RPMI7951 (cell line): Measurements from ENCODE around the gene GTF2F2. TPM values are rescaled to one million over a fixed set of nuclear protein-coding genes. Genes with fewer than 3 reads are reported as not detected.

ENCODE experiments used
- DNase-seq: peaks from one replicate; pipeline ENCODE4 v3.0.0-alpha.2; 2012; ENCODE audit warnings: low read depth
- total RNA-seq: library from RNA; depleted of rRNA; stranded (reverse); fragments of >200 nt; shearing (Covaris generic); gene quantifications from 2 replicates; pipeline ENCODE4 v1.2.3, GENCODE V29; 2014; rRNA removed

Gene GTF2F2
- 29.9 and 31.7 TPM in 2 replicates for total RNA-seq

GRCh38 chr13:45119991-45120864, at the start of gene GTF2F2:
Gene GTF2F2, plus strand, starts transcription at chr13:45120510. Its CDS starts 146 bp downstream, at chr13:45120656.
- peak; percentile 83 for DNase-seq

- DNase-seq: peak; percentile 2
These were observed 46.5 kb upstream of the GTF2F2 start for GRCh38 chr13:45073809-45074208.

- no peak for DNase-seq
These were observed 45.6 kb upstream of the GTF2F2 start for GRCh38 chr13:45074721-45075120.

GRCh38 chr13:45078003-45078402, 42.3 kb upstream of the GTF2F2 start:
- DNase-seq: no peak

GRCh38 chr13:45082964-45083363, 37.3 kb upstream of the GTF2F2 start:
- DNase-seq: no peak

GRCh38 chr13:45084515-45084914, 35.8 kb upstream of the GTF2F2 start:
- no peak for DNase-seq

GRCh38 chr13:45086484-45086883, 33.8 kb upstream of the GTF2F2 start:
- peak; percentile 76 for DNase-seq

GRCh38 chr13:45092663-45093062, 27.6 kb upstream of the GTF2F2 start:
- peak; percentile 88 for DNase-seq

- no peak for DNase-seq
These were observed 19.6 kb upstream of the GTF2F2 start for GRCh38 chr13:45100573-45101262.

- DNase-seq: no peak
These were observed 18.8 kb upstream of the GTF2F2 start for GRCh38 chr13:45101327-45102018.

GRCh38 chr13:45102136-45102507, 18.2 kb upstream of the GTF2F2 start:
- DNase-seq: no peak

- DNase-seq: no peak
These were observed 16.9 kb upstream of the GTF2F2 start for GRCh38 chr13:45103449-45103848.

- DNase-seq: no peak
These were observed 16.0 kb upstream of the GTF2F2 start for GRCh38 chr13:45104261-45104660.

- DNase-seq: no peak
These were observed 14.4 kb upstream of the GTF2F2 start for GRCh38 chr13:45105895-45106294.

GRCh38 chr13:45107539-45107938, 12.8 kb upstream of the GTF2F2 start:
- no peak for DNase-seq

GRCh38 chr13:45108716-45109101, 11.6 kb upstream of the GTF2F2 start:
- no peak for DNase-seq

- peak; percentile 54 for DNase-seq
These were observed 11.1 kb upstream of the GTF2F2 start for GRCh38 chr13:45109102-45109720.

- no peak for DNase-seq
These were observed 6.8 kb upstream of the GTF2F2 start for GRCh38 chr13:45113233-45114224.

GRCh38 chr13:45119469-45119990, 780 bp upstream of the GTF2F2 start:
- peak; percentile 61 for DNase-seq
